Measurements from ENCODE around the gene ZSWIM7.
"Not testable (repeated sequence)": the region's sequence is repeated elsewhere in the genome, so short reads cannot be mapped to it uniquely, and the experiment has no call there.

Gene ZSWIM7

GRCh38 chr17:15998031-15998562, 1.4 kb downstream of the ZSWIM7 start:
- no peak for DNase-seq

GRCh38 chr17:15996322-15996721, 3.2 kb downstream of the ZSWIM7 start:
- DNase-seq, result no peak

- no peak for DNase-seq
Measured at GRCh38 chr17:15981646-15982580, 17.6 kb downstream of the ZSWIM7 start.

- DNase-seq, result no peak
Measured at GRCh38 chr17:15981208-15981607, 18.3 kb downstream of the ZSWIM7 start.

GRCh38 chr17:15979013-15979412, 20.5 kb downstream of the ZSWIM7 start:
- not testable (repeated sequence) for DNase-seq

DNA sequence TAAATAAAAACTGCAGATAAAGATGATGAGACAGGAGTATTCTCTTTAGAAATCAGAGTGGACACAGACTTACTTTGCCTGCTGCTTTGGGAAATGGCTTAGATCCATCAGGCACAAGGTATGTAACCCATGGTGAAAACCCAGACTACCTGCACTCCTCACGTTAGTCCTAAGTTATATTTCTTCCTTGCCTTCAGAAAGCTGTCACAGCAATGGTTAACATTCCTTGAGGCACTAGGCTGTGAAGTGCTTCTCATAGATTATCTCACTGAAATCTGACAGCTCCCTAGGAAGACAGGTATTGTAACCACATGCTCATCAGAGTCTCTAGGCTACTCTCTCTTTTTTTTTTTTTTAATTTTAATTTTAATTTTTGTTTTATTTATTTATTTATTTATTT, 20.9 kb downstream of the ZSWIM7 start:
- no peak for DNase-seq

GRCh38 chr17:15977894-15978293, 21.6 kb downstream of the ZSWIM7 start:
- no peak for DNase-seq

- no peak for DNase-seq
Measured at GRCh38 chr17:15973834-15974233, 25.7 kb downstream of the ZSWIM7 start.

GRCh38 chr17:15973016-15973415, 26.5 kb downstream of the ZSWIM7 start:
- no peak for DNase-seq

GRCh38 chr17:15972497-15972951, 27.0 kb downstream of the ZSWIM7 start:
- no peak for DNase-seq

DNA sequence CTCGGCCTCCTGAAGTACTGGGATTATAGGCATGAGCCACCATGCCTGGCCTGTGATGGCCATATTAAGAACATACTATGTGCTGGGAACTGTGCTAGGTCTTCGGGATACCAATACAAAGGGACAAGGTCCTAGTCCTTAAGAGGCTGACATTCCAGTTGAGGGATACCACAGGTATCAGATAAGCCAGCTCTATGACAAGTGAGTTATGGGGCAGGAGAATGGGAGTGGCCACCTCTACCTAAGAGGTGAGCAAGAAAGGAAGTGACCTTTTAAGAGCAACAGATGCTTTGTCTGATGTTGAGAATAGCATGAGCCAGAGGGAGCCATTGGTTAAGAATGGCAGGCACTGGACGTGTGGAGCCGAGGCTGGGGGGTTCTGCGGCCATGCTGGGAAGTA, 27.6 kb downstream of the ZSWIM7 start:
- DNase-seq, result no peak

DNA sequence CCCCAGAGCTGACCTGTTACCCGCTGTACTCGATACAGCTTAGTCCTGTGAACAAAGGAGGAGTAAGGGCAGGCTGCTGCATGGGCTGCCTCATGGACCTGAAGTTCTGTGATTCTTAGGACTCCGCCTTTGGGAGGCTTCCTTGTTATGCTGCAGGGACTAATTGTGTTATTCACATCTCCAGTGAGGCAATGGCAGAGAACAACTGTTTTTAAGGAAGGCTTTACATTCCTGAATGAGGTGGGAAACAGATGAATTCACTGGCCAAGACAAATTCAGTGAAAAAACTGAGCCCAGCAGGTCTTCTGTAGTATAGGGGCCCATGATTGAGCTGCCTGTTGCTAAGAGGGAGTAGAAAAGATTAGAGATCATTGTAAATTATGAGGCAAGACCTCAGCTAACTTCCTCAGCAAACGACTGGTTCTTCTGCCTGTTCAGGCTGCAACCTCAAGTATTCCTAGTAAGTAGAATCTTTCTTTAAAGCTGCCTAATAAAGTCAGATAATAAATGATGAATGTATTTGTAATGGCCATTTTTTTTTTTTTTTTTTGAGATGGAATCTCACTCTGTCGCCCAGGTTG, 28.3 kb downstream of the ZSWIM7 start:
- DNase-seq, result no peak

- no peak for DNase-seq
Measured at GRCh38 chr17:15970500-15970899, 29.0 kb downstream of the ZSWIM7 start.

- DNase-seq, result no peak
Measured at GRCh38 chr17:15969463-15969862, 30.0 kb downstream of the ZSWIM7 start.

DNA sequence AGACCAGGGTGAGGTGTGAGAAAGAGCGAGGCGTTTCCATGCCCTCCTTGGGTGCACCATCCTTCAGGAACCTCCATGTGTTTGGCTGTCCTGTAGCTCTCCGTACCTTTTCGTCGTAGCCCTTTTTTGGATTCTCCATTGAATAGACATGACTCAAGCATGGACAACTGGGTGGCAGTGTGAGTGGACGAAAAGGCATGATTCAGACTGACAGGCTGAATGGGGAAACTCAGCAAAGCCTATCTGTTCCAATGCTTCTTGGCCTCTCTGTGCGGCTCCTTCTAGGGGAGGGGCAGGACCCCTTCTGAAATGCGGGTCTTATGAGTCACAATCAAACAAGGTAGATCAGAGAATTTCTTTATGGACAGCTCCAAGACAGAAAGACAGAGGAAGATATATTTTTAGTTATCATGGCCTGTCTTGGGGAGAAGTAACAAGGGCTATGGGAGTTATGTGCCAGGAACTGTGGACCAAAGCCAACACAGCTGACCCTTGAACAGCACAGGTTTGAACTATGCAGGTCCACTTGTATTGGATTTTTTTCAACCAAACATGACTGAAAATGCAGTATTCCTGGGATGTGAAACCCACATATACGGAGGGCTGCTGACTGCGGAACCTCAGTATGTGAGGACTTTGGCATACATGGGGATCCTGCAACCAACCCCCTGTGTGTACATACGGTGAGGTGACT, 31.7 kb downstream of the ZSWIM7 start:
- no peak for DNase-seq

- no peak for DNase-seq
Measured at GRCh38 chr17:15966879-15967248, 32.6 kb downstream of the ZSWIM7 start.

DNA sequence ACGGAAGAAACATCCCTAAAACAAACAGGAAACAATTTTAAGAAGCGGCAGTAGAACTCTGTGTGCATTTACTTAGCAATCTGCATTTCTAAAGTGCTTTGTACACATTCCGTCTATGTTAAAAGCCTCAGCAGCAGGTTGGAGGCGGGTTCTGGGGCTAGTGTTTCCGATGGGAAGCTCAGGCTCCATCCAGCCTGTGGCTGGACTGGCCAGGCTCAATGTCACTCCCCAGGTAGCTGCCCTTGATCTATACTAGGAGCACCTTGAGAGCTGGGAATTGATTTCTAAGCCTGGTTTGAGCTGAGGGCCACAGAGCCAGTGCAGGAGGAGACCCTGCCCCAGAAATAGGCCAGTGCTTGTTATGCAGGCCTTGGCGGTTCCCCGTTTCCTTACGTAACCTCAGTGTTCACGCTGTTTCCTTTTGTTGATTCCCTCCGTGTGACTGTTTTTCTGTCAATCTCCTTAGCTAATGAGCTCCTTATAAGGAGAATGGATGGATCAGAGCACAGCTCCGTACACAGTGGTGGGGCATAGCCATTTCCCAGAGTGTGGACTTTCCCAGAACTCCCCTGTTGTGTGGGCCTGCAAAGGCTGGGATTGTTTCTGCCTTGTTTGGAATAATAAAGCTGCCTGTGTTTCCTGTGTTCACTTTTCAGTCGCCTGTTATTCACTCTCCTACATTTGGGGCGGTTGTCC, 33.2 kb downstream of the ZSWIM7 start:
- DNase-seq, result no peak

GRCh38 chr17:15965528-15965927, 34.0 kb downstream of the ZSWIM7 start:
- DNase-seq, result no peak

GRCh38 chr17:15963670-15964110, 35.8 kb downstream of the ZSWIM7 start:
- DNase-seq, result no peak

GRCh38 chr17:15958484-15958854, 41.0 kb downstream of the ZSWIM7 start:
- no peak for DNase-seq

- DNase-seq, result no peak
Measured at GRCh38 chr17:15957608-15958307, 41.7 kb downstream of the ZSWIM7 start.

- no peak for DNase-seq
Measured at GRCh38 chr17:15957206-15957605, 42.3 kb downstream of the ZSWIM7 start.

All from right forelimb (tissue), 1 donor.